Measurements from ENCODE around the gene CCSER1.
"Not testable (repeated sequence)": the region's sequence is repeated elsewhere in the genome, so short reads cannot be mapped to it uniquely, and the experiment has no call there.

Gene CCSER1

DNA sequence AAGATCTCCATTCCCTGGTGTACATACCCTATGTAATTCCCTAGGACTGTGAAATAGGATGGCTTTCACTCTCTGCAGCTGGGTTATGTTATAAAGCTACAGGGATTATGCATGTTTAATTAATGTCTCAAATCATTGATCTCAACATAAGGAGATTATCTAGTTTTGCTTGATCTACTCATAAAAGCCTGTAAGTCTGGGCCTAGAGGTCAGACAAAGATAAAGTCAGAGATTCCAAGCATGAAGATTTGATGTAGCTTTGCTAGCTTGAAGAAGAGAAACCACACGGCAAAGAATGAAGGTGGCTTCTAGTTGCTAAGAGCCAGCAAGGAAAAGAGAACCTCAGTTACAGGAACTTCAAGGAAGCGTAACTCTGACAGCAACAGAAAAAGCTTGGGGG is 456.9 kb downstream of the CCSER1 start:
- DNase-seq: no peak

DNA sequence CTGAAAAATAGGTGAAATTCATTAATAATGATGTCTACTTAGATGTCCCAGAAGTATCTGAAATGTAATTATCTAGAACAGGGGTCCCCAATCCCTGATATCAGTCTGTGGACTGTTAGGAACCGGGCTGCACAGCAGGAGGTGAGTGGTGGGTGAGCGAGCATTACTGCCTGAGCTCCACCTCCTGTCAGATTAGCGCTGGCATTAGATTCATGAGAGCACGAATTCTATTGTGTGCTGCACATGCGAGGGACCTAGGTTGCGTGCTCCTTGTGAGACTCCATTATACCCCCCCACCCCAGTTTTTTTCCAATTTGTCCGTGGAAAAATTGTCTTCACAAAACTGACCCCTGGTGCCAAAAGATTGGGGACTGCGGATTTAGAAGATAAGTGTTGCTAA is 458.8 kb downstream of the CCSER1 start:
- DNase-seq: no peak

- DNase-seq: no peak
Measured at GRCh38 chr4:90586799-90587198, 459.6 kb downstream of the CCSER1 start.

- no peak for DNase-seq
Measured at GRCh38 chr4:90597927-90598326, 470.7 kb downstream of the CCSER1 start.

DNA sequence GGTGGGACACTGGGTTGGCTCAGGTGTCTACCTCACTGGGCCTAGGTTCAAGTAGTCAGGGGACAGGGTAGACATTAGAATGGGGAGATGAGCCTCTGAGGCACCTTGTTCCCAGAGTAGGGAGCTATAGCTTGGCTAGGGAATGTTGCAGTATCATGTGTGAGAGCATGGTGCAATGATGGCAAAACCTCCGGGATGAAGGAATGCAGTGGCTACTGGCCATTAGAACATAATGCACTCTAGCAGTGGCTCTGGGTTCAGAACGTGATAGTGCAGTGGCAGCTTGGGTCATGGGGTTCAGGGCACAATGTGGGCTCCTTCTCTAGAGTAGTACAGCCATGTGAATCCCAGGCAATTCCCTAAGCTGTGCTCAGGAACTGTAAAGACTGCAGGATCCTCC is 471.5 kb downstream of the CCSER1 start:
- DNase-seq: no peak

DNA sequence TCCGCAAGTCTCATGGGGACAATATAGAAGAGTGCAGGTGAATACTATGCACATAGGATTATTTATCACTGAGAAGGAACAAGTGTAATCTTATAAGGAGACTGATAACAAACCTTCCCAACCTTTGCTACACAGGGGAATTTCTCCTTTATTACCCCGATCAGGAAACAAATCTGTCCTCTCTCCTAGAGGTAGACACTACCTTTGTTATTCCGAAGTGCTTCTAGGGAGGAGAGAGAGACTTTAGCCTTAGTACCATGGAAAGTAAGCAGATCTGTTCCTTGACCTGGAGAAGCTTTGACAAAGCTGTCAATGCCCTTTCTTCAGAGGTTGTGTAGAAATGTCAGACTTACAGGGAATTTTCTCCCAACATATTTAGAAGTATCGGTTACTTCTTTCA is 475.5 kb downstream of the CCSER1 start:
- DNase-seq: no peak

DNA sequence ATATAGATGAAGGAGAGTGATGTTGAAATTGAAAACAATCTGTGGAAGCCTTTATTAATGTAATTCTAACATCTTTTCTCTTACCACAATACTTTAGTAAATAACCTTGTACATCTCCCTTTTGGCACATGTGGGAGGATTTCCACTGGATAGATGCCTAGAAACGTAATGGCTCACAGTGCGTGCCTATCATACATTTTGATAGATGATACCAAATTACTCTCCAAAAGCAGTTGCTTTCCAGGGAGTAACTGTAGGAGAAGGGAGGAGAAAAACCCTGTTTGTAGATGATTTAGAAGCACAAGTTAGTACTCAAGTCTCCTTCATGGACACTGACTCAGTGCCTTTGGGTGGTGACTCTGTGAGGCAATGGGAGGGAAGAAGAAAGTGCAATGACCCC is 476.3 kb downstream of the CCSER1 start:
- DNase-seq: no peak

GRCh38 chr4:90606781-90607180 is 479.6 kb downstream of the CCSER1 start:
- DNase-seq: no peak

DNA sequence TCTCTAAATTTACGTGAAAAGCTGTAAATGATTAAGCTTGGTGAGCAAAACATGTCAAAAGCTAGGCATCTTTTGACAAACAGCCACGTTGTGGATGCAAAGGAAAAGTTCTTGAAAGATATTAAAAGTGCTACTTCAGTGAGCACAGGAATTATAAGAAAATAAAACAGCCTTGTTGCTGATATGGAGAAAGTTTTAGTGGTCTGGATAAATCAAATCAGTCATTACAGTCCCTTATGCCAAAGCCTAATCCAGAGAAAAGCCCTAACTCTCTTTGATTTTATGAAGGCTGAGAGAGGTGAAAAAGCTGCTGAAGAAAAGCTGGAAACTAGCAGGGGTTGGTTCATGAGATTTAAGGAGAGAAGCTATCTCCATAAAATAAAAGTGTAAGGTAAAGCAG is 487.2 kb downstream of the CCSER1 start:
- DNase-seq: no peak

- DNase-seq: no peak
Measured at GRCh38 chr4:90621080-90621479, 493.9 kb downstream of the CCSER1 start.

DNA sequence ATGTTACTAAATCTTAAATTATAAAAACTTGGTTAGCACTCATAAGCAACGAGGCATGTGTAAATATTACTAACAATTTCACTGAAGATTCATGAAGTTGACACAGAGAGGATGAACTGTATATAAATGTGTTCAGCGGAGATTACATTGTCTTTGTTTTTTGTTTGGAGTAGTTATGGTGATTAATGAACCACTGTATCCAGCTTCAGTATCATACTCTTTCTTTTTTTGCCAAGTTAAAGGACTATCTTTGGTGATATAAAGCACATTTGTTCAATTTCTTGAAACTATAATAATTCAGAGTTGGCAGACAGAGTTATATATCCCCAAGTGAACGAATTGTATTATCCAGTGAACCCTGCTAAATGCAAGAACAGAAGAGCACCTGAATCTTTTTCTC is 497.6 kb downstream of the CCSER1 start:
- no peak for DNase-seq

DNA sequence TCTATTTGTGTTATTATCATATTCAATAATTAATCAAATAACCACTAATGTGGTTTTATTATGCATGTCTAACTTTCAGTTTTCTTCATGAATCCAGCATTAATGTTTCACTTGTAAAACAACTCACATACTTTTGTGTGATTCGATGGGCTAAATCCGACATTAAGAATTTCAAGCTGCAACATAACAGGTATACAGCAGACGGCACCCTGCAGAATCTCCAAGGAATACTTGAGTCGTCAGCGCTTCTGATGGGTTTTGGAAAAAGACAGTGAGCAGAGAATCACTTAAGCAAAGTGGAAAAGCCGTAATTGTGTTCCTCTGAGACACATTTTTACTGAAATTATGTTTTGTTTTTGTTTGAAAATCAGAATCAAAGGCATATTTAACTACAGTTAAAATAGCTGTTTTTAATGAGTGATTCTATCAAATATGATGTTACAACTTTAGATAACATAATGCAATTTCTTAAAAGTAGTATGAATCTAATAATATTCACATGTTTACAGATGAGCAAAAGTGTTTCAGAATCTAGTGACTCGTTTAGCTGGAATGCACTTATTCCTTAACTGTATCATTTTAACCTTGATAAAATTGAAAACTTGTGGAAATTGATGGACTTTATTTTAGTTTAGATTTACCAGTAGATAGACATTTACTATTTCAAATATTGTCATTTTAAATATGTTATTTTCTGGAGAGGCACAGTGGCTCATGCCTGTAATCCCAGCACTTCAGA is 514.8 kb downstream of the CCSER1 start:
- DNase-seq: no peak

- DNase-seq: no peak
Measured at GRCh38 chr4:90643156-90643555, 516.0 kb downstream of the CCSER1 start.

DNA sequence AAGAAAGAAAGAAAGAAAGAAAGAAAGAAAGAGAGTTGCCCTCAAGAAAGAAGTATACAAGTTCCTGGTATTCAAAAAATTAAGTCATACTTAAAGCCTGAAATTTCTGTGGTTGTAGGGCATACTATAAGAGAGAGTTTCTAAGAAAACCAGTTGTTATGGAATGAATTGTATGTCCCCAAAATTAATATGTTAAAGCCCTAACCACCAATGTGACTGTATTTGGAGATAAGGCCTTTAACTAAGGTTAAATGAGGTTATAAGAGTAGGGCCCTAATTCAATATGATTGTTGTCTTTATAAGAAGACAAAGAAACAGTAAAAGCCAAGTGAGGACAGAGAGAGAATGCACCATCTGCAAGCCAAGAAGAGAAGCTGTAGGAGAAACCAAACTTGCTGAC is 521.1 kb downstream of the CCSER1 start:
- peak; percentile 90 for DNase-seq

- DNase-seq: peak; percentile 88
Measured at GRCh38 chr4:90648791-90649190, 521.6 kb downstream of the CCSER1 start.

GRCh38 chr4:90660672-90661071 is 533.5 kb downstream of the CCSER1 start:
- no peak for DNase-seq

DNA sequence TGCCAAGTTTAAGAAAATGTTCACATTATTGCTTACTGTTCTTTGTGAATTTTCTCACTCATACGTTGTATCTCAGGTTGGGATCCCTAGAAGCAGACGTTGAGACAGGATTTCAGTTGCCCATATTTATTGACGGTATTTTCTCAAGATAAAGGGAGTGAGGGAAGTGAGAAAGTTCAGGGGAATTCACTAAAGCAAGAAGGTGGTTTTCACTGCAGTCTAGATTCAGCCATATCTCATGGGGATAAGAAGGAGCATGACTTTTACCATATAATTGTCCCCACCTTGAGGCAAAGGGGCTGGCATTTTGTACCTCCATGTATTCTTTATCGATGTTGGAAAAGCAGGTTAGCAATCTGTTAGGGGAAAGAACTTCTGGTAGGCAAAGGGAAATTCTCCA is 543.0 kb downstream of the CCSER1 start:
- no peak for DNase-seq

DNA sequence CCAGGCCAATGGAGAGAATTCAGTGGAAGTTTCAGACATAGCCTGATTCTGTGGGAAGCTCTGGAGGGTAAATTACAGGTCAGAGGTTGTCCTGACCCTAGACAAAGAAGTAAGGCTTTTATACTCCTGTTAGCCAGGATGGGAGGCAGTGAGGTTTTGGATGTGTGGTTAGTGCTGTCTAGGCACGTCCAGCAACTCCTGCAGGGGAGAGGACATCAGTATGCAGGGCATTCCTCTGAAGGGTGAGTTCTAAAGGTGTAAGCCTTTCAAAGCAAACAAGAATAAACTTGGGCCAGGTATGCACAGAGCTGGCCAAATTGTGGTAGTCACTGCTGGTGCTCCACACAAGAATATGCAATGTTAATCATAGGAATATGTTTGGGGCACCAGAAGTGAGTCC is 562.5 kb downstream of the CCSER1 start:
- DNase-seq: no peak

- no peak for DNase-seq
Measured at GRCh38 chr4:90695411-90695810, 568.2 kb downstream of the CCSER1 start.

- not testable (repeated sequence) for DNase-seq
Measured at GRCh38 chr4:90705501-90705900, 578.3 kb downstream of the CCSER1 start.

DNA sequence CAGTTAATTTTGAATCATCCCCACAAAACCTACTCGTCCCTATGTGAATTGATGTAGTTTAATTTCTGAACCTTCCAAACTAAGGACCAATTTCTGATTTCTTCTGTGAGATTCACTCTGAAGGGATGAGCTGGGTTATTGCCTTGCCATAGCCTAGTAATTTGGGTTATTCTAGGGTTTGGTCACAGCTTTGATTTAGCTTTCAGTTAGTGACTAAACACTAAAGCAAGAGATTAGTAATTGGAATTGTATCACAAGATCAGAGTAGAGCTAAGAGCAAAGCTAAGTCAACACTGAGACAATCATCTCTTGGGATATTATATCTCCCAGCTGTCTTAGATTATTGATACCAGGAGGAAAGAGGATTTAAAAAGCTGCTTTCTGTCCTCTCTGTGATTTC is 588.0 kb downstream of the CCSER1 start:
- no peak for DNase-seq

DNA sequence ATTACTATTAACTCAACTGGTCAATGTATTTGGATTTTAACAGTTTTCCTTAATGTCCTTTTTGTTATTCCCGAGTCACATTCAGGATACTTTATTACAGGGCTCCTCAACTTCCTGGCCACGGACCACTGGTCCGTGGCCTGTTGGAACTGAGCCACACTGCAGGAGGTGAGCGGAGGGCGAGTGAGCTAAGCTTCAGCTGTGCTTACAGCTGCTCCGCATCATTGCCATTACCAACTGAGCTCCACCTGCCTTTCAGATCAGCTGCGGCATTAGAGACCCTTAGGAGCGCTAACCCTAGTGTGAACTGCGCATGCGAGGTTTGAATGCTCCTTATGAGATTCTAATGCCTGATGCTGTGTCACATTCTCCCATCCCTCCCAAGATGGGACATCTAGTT is 591.7 kb downstream of the CCSER1 start:
- no peak for DNase-seq

DNA sequence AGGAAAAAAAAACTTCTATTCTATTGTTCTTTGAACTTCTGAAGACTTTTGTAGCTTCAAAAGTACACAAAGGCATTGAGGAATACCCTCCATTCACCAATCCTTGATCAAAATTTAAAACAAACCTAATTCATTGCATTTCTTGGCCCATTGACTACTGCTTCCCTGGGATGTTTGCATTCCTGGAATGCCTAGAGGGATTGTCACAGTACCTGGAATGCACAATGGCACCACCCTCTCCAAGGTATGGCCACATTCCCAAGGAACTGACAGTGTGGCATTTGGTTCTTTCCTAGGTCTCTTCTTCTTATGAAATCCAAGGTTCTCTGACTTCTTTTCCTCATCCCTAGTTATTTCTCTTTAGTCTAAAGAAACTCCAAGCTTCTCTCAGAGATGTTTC is 600.7 kb downstream of the CCSER1 start:
- DNase-seq: no peak

GRCh38 chr4:90730752-90731151 is 603.6 kb downstream of the CCSER1 start:
- DNase-seq: no peak

DNA sequence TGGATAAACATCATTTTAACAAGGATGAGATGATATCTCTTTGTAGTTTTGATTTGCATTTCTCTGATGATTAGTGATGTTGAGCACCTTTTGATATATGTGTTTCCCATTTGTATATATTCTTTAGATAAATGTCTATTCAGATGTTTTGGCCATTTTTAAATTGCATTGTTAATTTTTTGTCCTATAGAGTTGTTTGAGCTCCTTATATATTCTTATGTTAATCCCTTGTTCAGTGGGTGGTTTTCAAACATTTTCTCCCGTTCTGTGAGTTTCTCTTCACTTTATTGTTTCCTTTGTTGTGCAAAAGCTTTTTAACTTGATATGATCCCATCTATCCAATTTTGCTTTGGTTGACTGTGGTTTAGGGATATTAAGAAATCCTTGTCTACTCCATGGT is 606.0 kb downstream of the CCSER1 start:
- no peak for DNase-seq

- no peak for DNase-seq
Measured at GRCh38 chr4:90745176-90745575, 618.0 kb downstream of the CCSER1 start.

Data from hematopoietic multipotent progenitor cell treated with erythropoietin and hydrocortisone succinate and interleukin-3 and kit ligand, for 8 days (in vitro differentiated cells).